ENCODE data around the gene TMF1. TPM values are rescaled to one million over a fixed set of nuclear protein-coding genes. Genes with fewer than 3 reads are reported as not detected.

The TMF1 gene
- total and polyA plus RNA-seq, 2 experiments from 2014 or later: 27.0 to 41.4 TPM

GRCh38 chr3:68997887-68998286 lies 54.2 kb downstream of the TMF1 start:
- H3K4me1 ChIP-seq (ENCODE audit: insufficient read depth): no peaks in the 10 kb centered on the region
- H3K9ac ChIP-seq: no peak overlapping the region
- no peak overlapping the region for H3K27ac ChIP-seq
- no peaks in the 10 kb centered on the region for H3K9me3 ChIP-seq (ENCODE audit: low read depth)
- H2AFZ ChIP-seq: no peak overlapping the region
- peaks cover 85% of the 10 kb centered on the region for H3K36me3 ChIP-seq (ENCODE audit: low read depth)
- H3K79me2 ChIP-seq (ENCODE audit: insufficient read depth): 0 out of 2 replicates have a peak, but pooled peaks cover 3% of the 10 kb centered on the region
- no peak for DNase-seq
- no peak overlapping the region for H3K4me2 ChIP-seq (ENCODE audit: unreplicated experiment)
- no peaks in the 10 kb centered on the region for H4K20me1 ChIP-seq (ENCODE audit: insufficient read depth)
- in situ Hi-C loops (cut with MboI): no loop called here
- no peaks in the 10 kb centered on the region for H3K27me3 ChIP-seq (replicated peaks; ENCODE audit: insufficient read depth)
- no peak overlapping the region for H3K4me3 ChIP-seq
- WGBS, 2 experiments (ENCODE audit: low coverage in 1 of 2, low lambda C conversion rate in 2 of 2, missing lambda C conversion rate in 2 of 2): 93 to 94% methylated on average over 6 of the region's 6 CpGs
- no peaks in the 10 kb centered on the region for H3K9me2 ChIP-seq (ENCODE audit: insufficient read depth)
- TF ChIP-seq EZH2phosphoT487 (IDR thresholded peaks at IDR 0.05; ENCODE audit: insufficient read depth, low read depth): no peak
- no peak for TF ChIP-seq EZH2 (IDR thresholded peaks at IDR 0.05; ENCODE audit: insufficient read depth, poor library complexity, severe bottlenecking)
- H3F3A ChIP-seq (ENCODE audit: insufficient read depth): no peaks in the 10 kb centered on the region

GRCh38 chr3:68996356-68996995 lies 55.7 kb downstream of the TMF1 start:
- Histone ChIP-seq H3K4me3 (no peak overlapping the region), H3K27me3 (replicated peaks; ENCODE audit: insufficient read depth) (no peaks in the 10 kb centered on the region), H3K9me3 (ENCODE audit: low read depth) (no peaks in the 10 kb centered on the region), H3K36me3 (ENCODE audit: low read depth) (peaks cover 76% of the 10 kb centered on the region), H3K9me2 (ENCODE audit: insufficient read depth) (no peaks in the 10 kb centered on the region), H3K27ac (no peak overlapping the region), H3K9ac (no peak overlapping the region), H3F3A (ENCODE audit: insufficient read depth) (no peaks in the 10 kb centered on the region), H2AFZ (no peak overlapping the region), H3K79me2 (ENCODE audit: insufficient read depth) (0 out of 2 replicates have a peak, but pooled peaks cover 3% of the 10 kb centered on the region), H3K4me1 (ENCODE audit: insufficient read depth) (no peaks in the 10 kb centered on the region), H4K20me1 (ENCODE audit: insufficient read depth) (no peaks in the 10 kb centered on the region), H3K4me2 (ENCODE audit: unreplicated experiment) (no peak overlapping the region)
- in situ Hi-C loops (cut with MboI): no loop called here
- peak; percentile 10 for DNase-seq
- 93 to 94% methylated on average over 8 of the region's 8 CpGs for WGBS, 2 experiments (ENCODE audit: low coverage in 1 of 2, low lambda C conversion rate in 2 of 2, missing lambda C conversion rate in 2 of 2)
- TF ChIP-seq EZH2phosphoT487 (IDR thresholded peaks at IDR 0.05; ENCODE audit: insufficient read depth, low read depth): no peak
- no peak for TF ChIP-seq EZH2 (IDR thresholded peaks at IDR 0.05; ENCODE audit: insufficient read depth, poor library complexity, severe bottlenecking)

- TF ChIP-seq EZH2phosphoT487 (IDR thresholded peaks at IDR 0.05; ENCODE audit: insufficient read depth, low read depth) (no peak), EZH2 (IDR thresholded peaks at IDR 0.05; ENCODE audit: insufficient read depth, poor library complexity, severe bottlenecking) (no peak)
- in situ Hi-C loops (cut with MboI): no loop called here
- 82 to 84% methylated on average over 4 of the region's 4 CpGs for WGBS, 2 experiments (ENCODE audit: low coverage in 1 of 2, low lambda C conversion rate in 2 of 2, missing lambda C conversion rate in 2 of 2)
These were observed 63.4 kb downstream of the TMF1 start for GRCh38 chr3:68988740-68989139.

GRCh38 chr3:68987322-68987721 lies 64.8 kb downstream of the TMF1 start:
- no peak for DNase-seq
- Histone ChIP-seq H3F3A (ENCODE audit: insufficient read depth) (0 out of 2 replicates have a peak, but pooled peaks cover 4% of the 10 kb centered on the region), H3K9ac (no peak overlapping the region), H3K9me2 (ENCODE audit: insufficient read depth) (no peaks in the 10 kb centered on the region), H2AFZ (no peak overlapping the region), H3K9me3 (ENCODE audit: low read depth) (no peaks in the 10 kb centered on the region), H3K27me3 (replicated peaks; ENCODE audit: insufficient read depth) (no peaks in the 10 kb centered on the region), H3K4me3 (no peak overlapping the region), H3K4me2 (ENCODE audit: unreplicated experiment) (no peak overlapping the region), H3K79me2 (ENCODE audit: insufficient read depth) (no peaks in the 10 kb centered on the region), H3K27ac (no peak overlapping the region), H4K20me1 (ENCODE audit: insufficient read depth) (no peaks in the 10 kb centered on the region), H3K4me1 (ENCODE audit: insufficient read depth) (no peaks in the 10 kb centered on the region), H3K36me3 (ENCODE audit: low read depth) (peaks cover 57% of the 10 kb centered on the region)
- TF ChIP-seq EZH2phosphoT487 (IDR thresholded peaks at IDR 0.05; ENCODE audit: insufficient read depth, low read depth): no peak
- no peak for TF ChIP-seq EZH2 (IDR thresholded peaks at IDR 0.05; ENCODE audit: insufficient read depth, poor library complexity, severe bottlenecking)
- in situ Hi-C loops (cut with MboI): no loop called here
- WGBS, 2 experiments (ENCODE audit: low coverage in 1 of 2, low lambda C conversion rate in 2 of 2, missing lambda C conversion rate in 2 of 2): 91 to 92% methylated on average over 6 of the region's 6 CpGs

More at GRCh38 chr3:68988740-68989139, 63.4 kb downstream of the TMF1 start:
- Histone ChIP-seq H2AFZ (no peak overlapping the region), H3K4me3 (no peak overlapping the region), H3F3A (ENCODE audit: insufficient read depth) (0 out of 2 replicates have a peak, but pooled peaks cover 4% of the 10 kb centered on the region), H3K36me3 (ENCODE audit: low read depth) (peaks cover 57% of the 10 kb centered on the region), H3K4me2 (ENCODE audit: unreplicated experiment) (no peak overlapping the region), H3K27ac (no peak overlapping the region), H3K9me3 (ENCODE audit: low read depth) (no peaks in the 10 kb centered on the region), H3K4me1 (ENCODE audit: insufficient read depth) (no peaks in the 10 kb centered on the region), H3K9ac (no peak overlapping the region), H3K9me2 (ENCODE audit: insufficient read depth) (no peaks in the 10 kb centered on the region), H3K27me3 (replicated peaks; ENCODE audit: insufficient read depth) (no peaks in the 10 kb centered on the region), H3K79me2 (ENCODE audit: insufficient read depth) (no peaks in the 10 kb centered on the region), H4K20me1 (ENCODE audit: insufficient read depth) (no peaks in the 10 kb centered on the region)
- DNase-seq: peak; percentile 17
